Rectal smooth muscle tissue (tissue), 1 donor: ENCODE results near the gene GGT5.
"Not testable (repeated sequence)": the region's sequence is repeated elsewhere in the genome, so short reads cannot be mapped to it uniquely, and the experiment has no call there.

Experiments used
- H3K27ac ChIP-seq: one replicate; pipeline ENCODE4 v1.7.0; 2013; ENCODE audit warnings: low read depth, low read length, inconsistent platforms
- H3K27me3 ChIP-seq: one replicate; pipeline ENCODE4 v1.7.0; 2013; ENCODE audit warnings: low read length; ENCODE audit not compliant: control insufficient read depth, insufficient read depth
- H3K36me3 ChIP-seq: one replicate; pipeline ENCODE4 v1.7.0; 2013; ENCODE audit warnings: low read length; ENCODE audit not compliant: control insufficient read depth, insufficient read depth
- H3K4me1 ChIP-seq: one replicate; pipeline ENCODE4 v1.7.0; 2013; ENCODE audit warnings: low read length; ENCODE audit not compliant: control insufficient read depth, insufficient read depth
- H3K4me3 ChIP-seq: one replicate; pipeline ENCODE4 v1.7.0; 2013; ENCODE audit warnings: low read length
- H3K9ac ChIP-seq: one replicate; pipeline ENCODE4 v1.7.0; 2013; ENCODE audit warnings: low read length

The GGT5 gene

GRCh38 chr22:24217384-24217783 lies 27.5 kb downstream of the GGT5 start:
- H3K4me1 ChIP-seq: no peaks in the 10 kb centered on the region
- H3K27ac ChIP-seq: no peak overlapping the region

DNA sequence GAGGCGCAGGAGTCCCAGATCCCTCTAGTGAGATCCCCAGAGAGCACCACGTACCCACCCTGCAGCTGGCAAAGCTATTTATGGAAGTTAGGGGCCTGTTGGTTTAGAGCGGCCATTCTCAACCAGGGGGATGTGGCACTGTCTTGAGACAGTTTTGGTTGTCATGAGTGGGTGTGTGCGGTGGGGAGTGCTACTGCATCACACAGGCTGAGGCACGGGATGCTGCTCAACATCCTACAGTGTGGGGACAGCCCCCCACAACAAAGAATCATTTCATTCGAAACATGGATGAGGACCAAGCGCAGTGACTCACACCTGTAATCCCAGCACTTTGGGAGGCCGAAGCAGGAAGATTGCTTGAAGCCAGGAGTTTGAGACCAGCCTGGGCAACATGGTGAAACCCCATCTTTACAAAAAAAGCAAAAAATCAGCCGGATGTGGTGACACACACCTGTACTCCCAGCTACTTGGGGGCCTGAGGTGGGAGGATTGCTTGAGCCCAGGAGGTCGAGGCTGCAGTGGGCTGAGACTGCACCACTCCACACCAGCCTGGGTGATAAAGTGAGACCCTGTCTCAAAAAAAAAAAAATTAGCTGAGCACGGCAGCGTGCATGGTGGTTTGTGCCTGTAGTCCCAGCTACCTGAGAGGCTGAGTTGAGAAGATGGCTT lies 28.2 kb downstream of the GGT5 start:
- Histone ChIP-seq H3K27me3 (no peaks in the 10 kb centered on the region), H3K4me3 (no peak overlapping the region), H3K4me1 (no peaks in the 10 kb centered on the region), H3K27ac (no peak overlapping the region), H3K36me3 (no peaks in the 10 kb centered on the region), H3K9ac (no peak overlapping the region)

More at GRCh38 chr22:24217384-24217783, 27.5 kb downstream of the GGT5 start:
- Histone ChIP-seq H3K27me3 (no peaks in the 10 kb centered on the region), H3K9ac (no peak overlapping the region), H3K4me3 (no peak overlapping the region), H3K36me3 (no peaks in the 10 kb centered on the region)

- H3K9ac ChIP-seq: no peak overlapping the region
Observed at GRCh38 chr22:24214467-24215285, 30.2 kb downstream of the GGT5 start.

GRCh38 chr22:24213111-24213510 lies 31.8 kb downstream of the GGT5 start:
- H3K4me1 ChIP-seq: not testable (repeated sequence)

More at GRCh38 chr22:24214467-24215285, 30.2 kb downstream of the GGT5 start:
- Histone ChIP-seq H3K27ac (no peak overlapping the region), H3K27me3 (no peaks in the 10 kb centered on the region), H3K4me1 (no peaks in the 10 kb centered on the region), H3K36me3 (no peaks in the 10 kb centered on the region), H3K4me3 (no peak overlapping the region)

GRCh38 chr22:24211716-24212115 lies 33.2 kb downstream of the GGT5 start:
- H3K27me3 ChIP-seq, H3K4me1 ChIP-seq, H3K36me3 ChIP-seq, H3K9ac ChIP-seq, H3K27ac ChIP-seq, H3K4me3 ChIP-seq: not testable (repeated sequence)

More at GRCh38 chr22:24213111-24213510, 31.8 kb downstream of the GGT5 start:
- not testable (repeated sequence) for H3K9ac ChIP-seq, H3K4me3 ChIP-seq, H3K27ac ChIP-seq, H3K36me3 ChIP-seq, H3K27me3 ChIP-seq

- not testable (repeated sequence) for H3K4me1 ChIP-seq, H3K27ac ChIP-seq, H3K27me3 ChIP-seq, H3K9ac ChIP-seq, H3K36me3 ChIP-seq, H3K4me3 ChIP-seq
Observed at GRCh38 chr22:24210409-24210808, 34.5 kb downstream of the GGT5 start.

DNA sequence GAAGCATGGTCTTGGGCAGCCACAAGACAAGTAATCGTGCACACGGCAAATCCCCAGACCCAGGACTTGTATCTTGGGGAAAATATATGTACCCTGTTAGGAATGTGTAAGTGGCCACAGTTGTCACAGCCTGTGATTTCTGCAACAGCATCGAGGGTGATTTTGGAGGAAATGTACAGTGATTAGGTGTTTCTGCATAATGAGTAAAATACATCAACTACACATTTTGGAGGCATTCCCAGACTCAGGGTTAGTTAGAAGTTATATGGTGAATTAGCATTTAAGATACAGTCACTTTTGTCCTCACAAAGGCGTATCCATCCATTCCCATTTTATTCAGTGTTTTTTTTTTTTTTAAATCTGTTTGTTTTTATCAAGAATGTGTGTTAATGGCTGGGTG lies 35.2 kb downstream of the GGT5 start:
- Histone ChIP-seq H3K9ac (no peak overlapping the region), H3K4me3 (no peak overlapping the region), H3K27ac (no peak overlapping the region), H3K4me1 (no peaks in the 10 kb centered on the region), H3K27me3 (no peaks in the 10 kb centered on the region), H3K36me3 (no peaks in the 10 kb centered on the region)

- no peaks in the 10 kb centered on the region for H3K4me1 ChIP-seq
- no peaks in the 10 kb centered on the region for H3K36me3 ChIP-seq
- H3K4me3 ChIP-seq: no peak overlapping the region
- no peak overlapping the region for H3K9ac ChIP-seq
- no peak overlapping the region for H3K27ac ChIP-seq
- H3K27me3 ChIP-seq: no peaks in the 10 kb centered on the region
Observed at GRCh38 chr22:24209016-24209415, 35.9 kb downstream of the GGT5 start.

DNA sequence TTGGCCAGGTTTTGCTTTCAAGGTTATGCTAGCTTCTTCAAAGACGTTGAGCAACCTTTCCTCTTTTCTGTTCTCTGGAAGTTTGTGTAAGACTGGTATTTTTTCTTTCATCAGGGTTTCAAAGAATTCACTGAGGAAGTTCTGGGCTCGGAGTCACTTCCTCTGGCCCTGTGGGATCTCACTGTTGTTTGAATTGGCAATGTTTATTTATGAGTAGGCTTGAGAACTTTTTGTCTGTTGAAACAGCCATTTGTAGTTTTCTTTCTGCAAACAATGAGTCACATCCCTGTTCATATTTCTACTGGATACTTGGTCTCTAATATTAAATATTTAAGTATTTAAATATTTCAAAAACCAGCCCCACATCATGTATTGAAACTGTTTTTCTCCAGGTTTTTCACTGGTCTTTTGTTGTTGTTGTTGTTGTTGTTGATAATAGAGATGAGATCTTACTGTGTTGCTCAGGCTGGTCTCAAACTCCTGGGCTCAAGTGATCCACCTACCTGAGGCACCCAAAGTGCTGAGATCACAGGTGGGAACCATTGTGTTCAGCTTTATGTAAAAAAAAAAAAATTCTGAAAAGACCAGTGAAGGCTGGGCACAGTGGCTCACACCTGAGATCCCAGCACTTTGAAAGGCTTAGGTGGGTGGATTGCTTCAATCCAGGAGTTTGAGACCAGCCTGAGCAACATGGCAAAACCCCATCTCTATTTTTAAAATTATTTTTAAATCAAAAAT lies 36.7 kb downstream of the GGT5 start:
- H3K4me1 ChIP-seq: no peaks in the 10 kb centered on the region
- peak overlapping the region; percentile 37 for H3K27ac ChIP-seq
- no peaks in the 10 kb centered on the region for H3K27me3 ChIP-seq
- H3K9ac ChIP-seq: no peak overlapping the region
- H3K4me3 ChIP-seq: no peak overlapping the region
- no peaks in the 10 kb centered on the region for H3K36me3 ChIP-seq

DNA sequence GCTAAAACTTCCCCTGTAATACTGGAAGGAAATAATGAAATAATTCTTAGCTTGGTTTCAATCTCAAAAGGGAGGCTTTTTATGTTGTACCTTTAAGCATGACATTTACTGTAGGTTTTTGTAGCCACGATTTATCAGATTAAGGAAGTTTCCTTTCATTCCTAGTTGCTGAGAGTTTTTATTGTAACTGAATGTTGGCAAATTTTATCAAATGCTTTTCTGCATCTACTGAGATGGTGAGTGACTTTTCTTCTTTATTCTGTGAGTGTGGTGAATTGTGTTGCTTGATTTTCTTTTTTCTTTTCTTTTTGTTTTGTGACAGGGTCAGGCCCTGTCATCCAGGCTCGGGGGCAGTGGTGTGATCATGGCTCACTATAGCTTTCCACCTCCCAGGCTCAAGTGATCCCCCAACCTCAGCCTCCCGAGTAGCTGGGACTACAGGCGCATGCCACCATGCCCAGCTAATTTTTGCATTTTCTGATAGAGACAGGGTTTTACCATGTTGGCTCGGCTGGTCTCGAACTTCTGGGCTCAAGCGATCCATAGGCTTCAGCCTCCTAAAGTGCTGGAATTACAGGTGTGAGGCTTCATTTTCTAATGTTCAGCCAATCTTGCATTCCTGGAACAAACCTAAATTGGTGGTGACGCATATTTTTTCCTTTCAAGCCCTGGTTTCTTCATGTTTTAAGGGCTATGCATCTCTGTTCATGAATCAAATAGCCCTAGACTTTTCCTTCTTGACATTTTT lies 37.4 kb downstream of the GGT5 start:
- no peaks in the 10 kb centered on the region for H3K4me1 ChIP-seq
- H3K36me3 ChIP-seq: no peaks in the 10 kb centered on the region
- H3K27me3 ChIP-seq: no peaks in the 10 kb centered on the region
- no peak overlapping the region for H3K9ac ChIP-seq
- no peak overlapping the region for H3K4me3 ChIP-seq
- peak overlapping the region; percentile 57 for H3K27ac ChIP-seq

DNA sequence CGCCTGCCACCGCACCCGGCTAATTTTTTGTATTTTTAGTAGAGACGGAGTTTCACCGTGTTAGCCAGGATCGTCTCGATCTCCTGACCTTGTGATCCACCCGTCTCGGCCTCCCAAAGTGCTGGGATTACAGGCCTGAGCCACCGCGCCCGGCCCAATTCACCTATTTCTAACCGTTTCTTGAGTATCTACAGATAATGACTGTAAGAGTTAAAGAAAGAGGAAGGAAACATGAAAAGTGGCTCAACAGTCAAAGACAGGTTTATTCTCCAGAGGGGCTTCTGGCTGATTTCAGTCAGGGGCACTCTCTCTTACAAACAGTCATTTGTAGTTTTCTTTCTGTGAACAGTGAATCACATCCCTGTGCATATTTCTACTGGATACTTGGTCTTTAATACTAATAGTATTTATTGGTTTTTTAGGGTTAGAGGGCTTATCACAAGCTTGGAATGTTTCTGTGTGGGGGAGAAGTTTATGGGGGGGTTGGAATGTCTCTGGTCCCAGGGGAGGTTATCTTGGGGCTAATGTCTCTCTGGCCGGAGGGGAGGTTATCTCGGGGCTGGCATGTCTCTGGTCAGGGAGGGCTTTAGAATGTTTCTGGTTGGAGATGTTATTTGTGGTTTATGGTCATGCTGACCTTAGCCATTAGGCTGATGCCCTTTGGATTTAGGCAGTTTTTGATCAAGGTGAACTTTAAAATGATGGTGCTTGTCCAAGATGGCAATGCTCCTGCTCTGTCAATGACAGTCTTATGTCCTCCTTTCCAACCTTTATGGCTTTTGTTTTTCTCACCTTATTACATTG lies 38.2 kb downstream of the GGT5 start:
- H3K27me3 ChIP-seq, H3K4me3 ChIP-seq, H3K9ac ChIP-seq, H3K27ac ChIP-seq, H3K36me3 ChIP-seq, H3K4me1 ChIP-seq: not testable (repeated sequence)
